Measurements from ENCODE around the gene CCDC9B. TPM values are rescaled to one million over a fixed set of nuclear protein-coding genes. Genes with fewer than 3 reads are reported as not detected.

CCDC9B gene
- 49.3 and 91.9 TPM in 2 replicates for total RNA-seq

GRCh38 chr15:40340740-40341400 lies at the start of gene CCDC9B:
Gene CCDC9B, minus strand, starts transcription at chr15:40340939. Its CDS starts 120 bp downstream, at chr15:40340819.

GRCh38 chr15:40382580-40383456 lies 42.1 kb upstream of the CCDC9B start, which contains the start of gene KNSTRN:
Gene KNSTRN, plus strand, starts transcription at chr15:40382721. Its CDS starts 115 bp downstream, at chr15:40382836.

DNA sequence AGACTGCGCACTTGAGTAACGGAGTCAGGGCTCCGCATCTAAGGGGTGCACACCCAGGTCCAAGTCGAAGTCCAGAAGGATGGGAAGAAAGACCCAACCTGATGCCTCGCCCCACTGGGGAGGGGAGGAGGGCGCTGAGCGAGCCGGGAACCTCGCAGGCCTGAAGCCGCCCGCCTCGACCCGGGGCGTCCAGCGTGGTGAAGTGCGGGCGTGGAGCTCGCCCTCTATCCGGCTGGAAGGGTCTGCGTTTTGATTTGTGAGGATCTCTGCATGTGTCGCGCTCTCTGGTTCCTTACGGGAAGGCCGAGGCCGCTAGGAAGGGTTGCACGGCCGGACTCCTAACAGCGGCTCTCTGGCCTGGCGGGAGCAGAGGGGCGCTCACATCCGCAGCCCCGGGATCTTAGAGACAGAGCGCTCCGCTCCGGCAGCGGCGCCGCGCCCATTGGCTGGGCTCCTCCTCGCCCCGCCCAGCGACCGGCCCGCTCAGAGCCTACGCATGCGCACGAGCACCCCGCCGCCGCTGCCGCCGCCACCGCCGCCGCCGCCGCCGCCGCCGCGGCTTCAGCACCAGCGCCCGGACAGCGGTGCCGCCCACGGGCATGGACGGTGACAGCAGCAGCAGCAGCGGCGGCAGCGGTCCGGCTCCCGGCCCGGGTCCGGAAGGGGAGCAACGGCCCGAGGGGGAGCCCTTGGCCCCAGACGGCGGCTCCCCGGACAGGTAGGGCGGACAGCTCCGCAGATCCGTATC lies 17.2 kb upstream of the CCDC9B start, which contains the start of gene DISP2:
DISP2 (plus strand) TSS at position 497 of the 748 bp plus-strand sequence; CDS start at position 600, 103 bp downstream.

DNA sequence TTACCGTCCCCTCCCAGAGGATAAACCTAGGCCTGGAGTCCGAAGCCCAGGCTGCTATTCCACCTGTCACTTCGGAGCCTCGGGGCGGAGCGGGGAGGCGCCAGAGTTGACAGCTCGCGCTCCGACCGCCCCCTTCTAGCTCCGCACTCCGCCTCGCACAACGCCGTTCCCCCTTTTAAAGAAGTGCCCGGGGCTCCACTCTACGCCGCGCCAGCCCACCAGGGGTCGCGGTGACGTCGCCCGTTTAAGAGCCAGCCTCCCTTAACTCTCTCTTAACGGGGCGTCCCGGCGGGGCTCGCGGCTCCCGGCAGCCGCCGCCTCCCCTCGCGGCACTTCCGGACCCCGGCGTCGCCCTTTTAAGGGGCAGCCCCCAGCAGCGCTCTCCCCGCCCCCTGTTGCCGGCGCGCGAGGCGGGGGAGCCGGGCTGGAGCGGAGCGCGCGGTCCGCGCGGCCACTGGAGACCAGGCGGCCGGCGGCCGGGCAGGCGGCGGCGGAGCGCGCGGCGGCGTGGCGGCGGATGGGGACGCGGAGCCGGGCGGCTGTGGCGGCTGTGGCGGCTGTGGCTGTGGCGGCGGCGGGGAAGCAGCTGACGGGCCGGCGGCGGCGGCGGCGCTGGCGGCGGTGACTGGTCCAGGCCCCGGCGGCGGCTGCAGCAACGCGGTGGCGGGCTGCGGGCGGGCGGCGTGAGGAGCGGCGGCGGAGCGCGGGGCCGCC lies 17.3 kb downstream of the CCDC9B start, which contains the start of gene INAFM2:
INAFM2 (plus strand) TSS at position 454 of the 714 bp plus-strand sequence. CDS start 364 bp downstream, outside the sequence.

DNA sequence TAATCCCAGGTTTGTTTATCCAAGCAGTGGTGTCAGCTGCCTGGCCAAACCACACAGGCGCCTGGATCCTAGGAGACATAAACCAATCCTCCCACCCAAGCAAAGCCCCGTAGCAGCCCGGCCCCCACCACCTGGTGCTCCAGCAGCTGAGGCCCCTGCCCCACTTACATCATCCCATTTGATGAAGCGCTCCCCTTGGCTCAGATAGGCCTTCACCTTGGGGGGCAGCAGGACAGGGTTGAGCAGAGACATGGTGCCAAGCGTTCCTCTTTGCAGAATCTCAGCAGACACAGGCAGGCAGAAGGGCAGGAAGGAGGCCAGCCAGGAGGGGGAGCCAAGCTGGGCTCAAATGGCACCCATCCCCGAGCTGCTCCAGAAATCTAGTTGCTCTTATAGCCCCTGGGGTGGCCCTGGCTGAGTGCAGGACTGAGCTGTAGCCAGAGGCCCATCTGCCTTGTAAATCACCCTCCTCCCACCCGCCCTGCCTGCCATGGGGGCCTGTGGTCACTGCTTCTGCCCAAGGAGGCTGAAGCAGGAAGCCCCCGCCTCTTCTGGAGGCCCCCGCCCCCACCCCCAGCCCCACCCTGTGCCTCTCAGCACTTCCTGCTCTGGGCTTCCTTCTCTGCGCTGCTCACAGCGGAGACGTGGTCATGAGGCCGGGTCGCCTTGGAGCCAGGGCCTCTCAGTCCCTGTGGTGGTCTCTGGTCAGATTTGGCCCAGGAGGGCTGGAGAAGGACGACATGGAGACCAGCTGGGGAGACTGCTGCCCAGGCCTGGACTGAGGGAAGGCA lies 33.1 kb downstream of the CCDC9B start, which contains the start of gene PLCB2:
PLCB2 (minus strand) TSS at position 515 of the 791 bp plus-strand sequence; CDS start at position 252, 263 bp downstream.

DNA sequence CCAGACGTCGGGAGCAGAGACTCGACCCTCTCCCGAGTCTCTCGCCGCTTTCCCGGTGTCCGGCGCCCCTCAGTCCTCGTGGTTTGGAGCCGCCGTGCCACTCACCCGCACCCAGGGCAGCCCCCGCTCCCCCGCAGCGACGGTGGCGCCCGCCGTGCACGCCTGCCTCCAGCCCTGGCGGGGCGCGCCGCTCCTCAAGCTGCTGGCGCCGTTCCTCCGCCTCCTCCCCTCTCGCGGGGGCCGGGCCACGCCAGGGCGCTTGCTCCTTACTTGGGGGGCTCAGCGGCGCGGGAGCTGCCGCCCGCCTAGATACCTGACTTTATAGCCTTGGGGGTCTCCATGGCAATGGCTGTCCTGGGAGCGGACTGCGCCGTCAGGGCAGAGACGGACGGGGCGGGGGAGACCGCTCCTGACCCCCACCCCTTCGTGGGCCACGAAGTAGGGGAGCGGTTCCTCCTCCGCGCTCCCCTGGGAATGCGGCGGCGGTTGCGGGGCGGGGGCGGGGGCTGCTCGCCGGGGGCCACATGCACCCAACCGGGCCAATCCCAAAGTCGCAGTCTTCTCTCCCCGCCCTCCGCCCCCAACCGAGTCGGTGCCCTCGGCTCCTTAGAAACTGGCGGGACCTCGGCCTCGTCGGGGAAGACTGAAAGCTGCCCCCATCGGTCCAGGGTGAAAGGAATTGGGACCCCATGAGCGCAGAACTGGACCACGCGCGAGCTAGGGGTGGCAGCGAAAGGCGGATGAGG lies 57.7 kb downstream of the CCDC9B start, which contains the start of gene ANKRD63:
ANKRD63 (minus strand) TSS at position 196 of the 746 bp plus-strand sequence. CDS start 478 bp downstream, outside the sequence.

Other genes starting within 250 kb of the CCDC9B start
- gene BMF, start 232.1 kb downstream of the CCDC9B start, total RNA-seq, result 2.0 and 3.8 TPM in 2 replicates
- 2.9 and 7.0 TPM in 2 replicates for gene BUB1B, start 179.9 kb downstream of the CCDC9B start, total RNA-seq
- gene PAK6, start 101.9 kb downstream of the CCDC9B start, total RNA-seq, result 0.13 TPM in 2 replicates
- not detected in 2 replicates for gene ANKRD63, start 57.9 kb downstream of the CCDC9B start, total RNA-seq
- gene PLCB2, start 33.0 kb downstream of the CCDC9B start, total RNA-seq, result 0.07 and 0.43 TPM in 2 replicates
- gene INAFM2, start 17.2 kb downstream of the CCDC9B start, total RNA-seq, result 26.2 and 32.5 TPM in 2 replicates
- not detected in 2 replicates for gene PHGR1, start 10.1 kb upstream of the CCDC9B start, total RNA-seq
- gene DISP2, start 17.3 kb upstream of the CCDC9B start, total RNA-seq, result 0.13 and 0.17 TPM in 2 replicates
- gene KNSTRN, start 41.8 kb upstream of the CCDC9B start, total RNA-seq, result 14.0 and 20.7 TPM in 2 replicates
- gene IVD, start 64.9 kb upstream of the CCDC9B start, total RNA-seq, result 63.4 and 84.4 TPM in 2 replicates
- gene BAHD1, start 100.0 kb upstream of the CCDC9B start, total RNA-seq, result 9.4 and 10.4 TPM in 2 replicates
- 18.4 and 21.8 TPM in 2 replicates for gene CHST14, start 130.0 kb upstream of the CCDC9B start, total RNA-seq
- gene CCDC32, start 224.1 kb upstream of the CCDC9B start, total RNA-seq, result 13.0 and 17.1 TPM in 2 replicates
- 9.3 and 10.8 TPM in 2 replicates for gene RPUSD2, start 228.4 kb upstream of the CCDC9B start, total RNA-seq